ENCODE data around the gene TSSC4. TPM values are rescaled to one million over a fixed set of nuclear protein-coding genes. Genes with fewer than 3 reads are reported as not detected.

TSSC4 gene
- total RNA-seq, 2 donors from 2014 or later = 26.7 to 40.3 TPM

GRCh38 chr11:2442589-2442988, 42.0 kb downstream of the TSSC4 start:
- H3K36me3 ChIP-seq = no peaks in the 10 kb centered on the region
- no peak overlapping the region for H3K27ac ChIP-seq
- TF ChIP-seq CTCF (IDR thresholded peaks at IDR 0.05) = no peak
- no peak for DNase-seq (ENCODE audit: low spot score)
- H3K27me3 ChIP-seq = no peaks in the 10 kb centered on the region
- no peaks in the 10 kb centered on the region for H3K9me3 ChIP-seq
- peaks cover 0 to 33% of the 10 kb centered on the region in 2 donors for H3K4me1 ChIP-seq
- H3K4me3 ChIP-seq = no peak overlapping the region

- Histone ChIP-seq H3K36me3 (no peaks in the 10 kb centered on the region), H3K9me3 (no peaks in the 10 kb centered on the region), H3K4me1 (peaks cover 0 to 41% of the 10 kb centered on the region in 2 donors), H3K27ac (no peak overlapping the region), H3K27me3 (no peaks in the 10 kb centered on the region), H3K4me3 (no peak overlapping the region)
- DNase-seq (ENCODE audit: low spot score) = no peak
- no peak for TF ChIP-seq CTCF (IDR thresholded peaks at IDR 0.05)
These were observed 42.9 kb downstream of the TSSC4 start for GRCh38 chr11:2443406-2443805.

DNA sequence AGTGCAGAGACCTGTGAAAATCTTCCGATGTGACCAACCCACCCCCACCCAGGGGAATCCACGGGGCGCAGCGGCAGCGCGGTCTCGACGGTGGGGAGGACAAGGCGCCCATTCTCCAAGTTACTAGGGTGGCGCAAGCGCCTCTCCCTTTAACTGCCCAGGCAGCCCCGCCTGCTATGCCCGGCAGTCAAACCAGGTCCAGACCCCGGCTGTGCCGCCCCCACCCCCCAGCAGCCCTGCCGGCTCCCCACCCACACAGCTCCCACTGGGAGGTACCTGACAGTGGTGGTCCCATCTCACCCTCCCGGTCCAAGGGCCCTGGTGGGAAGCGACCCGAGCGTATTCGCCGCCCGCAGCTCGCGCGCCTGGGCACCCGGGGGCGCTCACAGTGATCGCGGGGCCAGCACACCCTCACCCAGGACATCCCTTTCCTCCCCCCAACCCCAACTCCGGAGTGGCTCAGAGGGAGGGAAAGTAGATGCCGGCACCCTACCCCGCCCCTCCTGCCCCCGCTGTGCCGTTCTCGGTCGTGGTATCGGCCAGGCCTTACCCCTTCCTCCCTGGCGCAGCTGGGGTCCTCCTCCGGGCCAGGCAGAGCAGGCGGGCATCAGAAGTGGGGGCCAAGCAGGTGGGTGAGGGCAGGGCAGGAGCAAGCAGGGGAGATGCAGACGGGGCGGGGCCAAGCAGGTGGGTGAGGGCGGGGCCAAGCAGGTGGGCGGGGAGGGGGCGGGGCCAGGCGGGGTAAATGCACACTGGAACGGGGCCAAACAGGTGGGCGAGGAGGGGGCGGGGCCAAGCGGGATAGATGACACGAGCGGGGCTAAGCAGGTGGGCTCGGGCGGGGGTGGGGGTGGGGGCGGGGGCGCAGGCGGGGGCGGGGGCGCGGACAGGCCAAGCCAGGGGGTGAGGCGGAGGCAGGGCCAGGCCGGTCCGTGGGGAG, 43.6 kb downstream of the TSSC4 start, which contains the start of gene TRPM5:
Gene TRPM5, minus strand, starts transcription at position 634 of the 940 bp plus-strand sequence. CDS start 21,478 bp downstream, outside the sequence.
- peak within 1 kb of the TSS; percentile 40 to 54 for H3K4me3 ChIP-seq
- H3K27me3 ChIP-seq = no peaks in the 10 kb centered on the region
- DNase-seq (ENCODE audit: low spot score) = no peak
- H3K27ac ChIP-seq = peak within 1 kb of the TSS; percentile 25 to 62
- TF ChIP-seq CTCF (IDR thresholded peaks at IDR 0.05) = no peak
- H3K36me3 ChIP-seq = no peaks in the 10 kb centered on the region
- H3K4me1 ChIP-seq = peaks cover 0 to 46% of the 10 kb centered on the region in 2 donors
- no peaks in the 10 kb centered on the region for H3K9me3 ChIP-seq

DNA sequence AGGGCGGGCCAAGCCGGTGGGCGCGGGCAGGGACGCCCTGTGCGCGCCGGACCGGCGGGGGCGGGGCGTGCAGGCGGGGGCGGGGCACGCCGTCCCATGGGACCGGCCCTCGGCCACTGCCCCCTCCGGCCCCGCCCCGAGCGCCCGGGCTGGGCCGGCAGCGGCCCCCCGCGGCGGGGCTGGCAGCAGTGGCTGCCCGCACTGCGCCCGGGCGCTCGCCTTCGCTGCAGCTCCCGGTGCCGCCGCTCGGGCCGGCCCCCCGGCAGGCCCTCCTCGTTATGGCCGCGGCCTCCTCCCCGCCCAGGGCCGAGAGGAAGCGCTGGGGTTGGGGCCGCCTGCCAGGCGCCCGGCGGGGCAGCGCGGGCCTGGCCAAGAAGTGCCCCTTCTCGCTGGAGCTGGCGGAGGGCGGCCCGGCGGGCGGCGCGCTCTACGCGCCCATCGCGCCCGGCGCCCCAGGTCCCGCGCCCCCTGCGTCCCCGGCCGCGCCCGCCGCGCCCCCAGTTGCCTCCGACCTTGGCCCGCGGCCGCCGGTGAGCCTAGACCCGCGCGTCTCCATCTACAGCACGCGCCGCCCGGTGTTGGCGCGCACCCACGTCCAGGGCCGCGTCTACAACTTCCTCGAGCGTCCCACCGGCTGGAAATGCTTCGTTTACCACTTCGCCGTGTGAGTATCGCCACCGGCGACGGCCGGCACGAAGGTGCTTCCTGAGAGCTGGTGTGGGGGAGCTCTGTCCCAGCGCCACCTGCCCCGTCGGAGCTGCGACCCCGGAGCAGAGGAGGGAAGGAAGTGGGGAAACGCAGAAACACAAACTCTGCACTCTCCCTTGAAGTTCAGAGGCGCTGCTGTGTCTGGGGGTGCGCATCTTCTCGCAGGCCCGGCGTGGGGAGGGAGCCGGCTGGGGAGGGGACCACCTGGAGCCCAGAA, 44.5 kb downstream of the TSSC4 start, which contains the start of gene KCNQ1:
Gene KCNQ1, plus strand, starts transcription at position 188 of the 925 bp plus-strand sequence. Its CDS starts 91 bp downstream, at position 279.
- no peaks in the 10 kb centered on the region for H3K27me3 ChIP-seq
- no peak for DNase-seq (ENCODE audit: low spot score)
- no peaks in the 10 kb centered on the region for H3K9me3 ChIP-seq
- no peaks in the 10 kb centered on the region for H3K36me3 ChIP-seq
- peak within 1 kb of the TSS; percentile 25 to 62 for H3K27ac ChIP-seq
- TF ChIP-seq CTCF (IDR thresholded peaks at IDR 0.05) = no peak
- H3K4me3 ChIP-seq = peak within 1 kb of the TSS; percentile 40 to 54
- H3K4me1 ChIP-seq = peaks cover 0 to 52% of the 10 kb centered on the region in 2 donors

- Histone ChIP-seq H3K4me3 (peak overlapping the region; percentile 40 to 54), H3K36me3 (no peaks in the 10 kb centered on the region), H3K27ac (peak overlapping the region; percentile 25 to 62), H3K9me3 (no peaks in the 10 kb centered on the region), H3K27me3 (no peaks in the 10 kb centered on the region), H3K4me1 (peaks cover 0 to 52% of the 10 kb centered on the region in 2 donors)
- no peak for TF ChIP-seq CTCF (IDR thresholded peaks at IDR 0.05)
- no peak for DNase-seq (ENCODE audit: low spot score)
These were observed 45.4 kb downstream of the TSSC4 start for GRCh38 chr11:2445746-2446551.
